ENCODE results near the gene PIP4K2B. TPM values are rescaled to one million over a fixed set of nuclear protein-coding genes. Genes with fewer than 3 reads are reported as not detected.

The PIP4K2B gene
- total and polyA plus RNA-seq, 4 donors = 66.1 to 198 (median 137) TPM

GRCh38 chr17:38740806-38741205 lies 58.5 kb downstream of the PIP4K2B start:
- peaks cover 69% of the 10 kb centered on the region for H3K4me1 ChIP-seq (ENCODE audit: control insufficient read depth, insufficient read depth, low read length)
- H3K36me3 ChIP-seq (ENCODE audit: control insufficient read depth, insufficient read depth, low read length) = peaks cover 53% of the 10 kb centered on the region
- 43% methylated on average over 1 of the region's 4 CpGs for WGBS (ENCODE audit: insufficient coverage)

DNA sequence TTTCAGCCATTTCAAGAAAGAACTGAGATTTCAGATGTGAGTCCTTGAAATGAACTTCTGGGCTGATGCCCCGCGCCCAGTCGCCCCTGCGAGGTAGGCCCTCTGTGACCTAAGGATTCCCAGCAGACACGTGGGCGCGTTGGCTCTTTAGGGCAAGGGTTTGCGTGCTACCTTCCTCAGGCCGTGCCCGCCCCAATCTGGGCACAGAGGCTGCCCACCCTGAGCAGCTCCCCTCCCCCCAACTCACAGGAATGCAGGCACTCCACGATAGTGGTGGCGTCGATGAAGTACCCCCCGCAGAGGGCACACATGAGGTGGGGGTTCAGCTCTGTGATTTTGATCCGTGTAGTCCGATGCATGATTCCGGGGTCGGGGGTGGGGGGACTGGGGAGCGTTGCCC lies 59.3 kb downstream of the PIP4K2B start:
- H3K4me3 ChIP-seq (ENCODE audit: low read depth, low read length) = no peak overlapping the region
- H3K27me3 ChIP-seq (ENCODE audit: control insufficient read depth, insufficient read depth, low read length) = no peaks in the 10 kb centered on the region
- no peak for DNase-seq (ENCODE audit: low read depth in 4 of 6, low spot score in 6 of 6)
- WGBS (ENCODE audit: insufficient coverage) = 94% methylated on average over 13 of the region's 19 CpGs
- H3K9me3 ChIP-seq (ENCODE audit: control insufficient read depth, insufficient read depth, low read length) = no peaks in the 10 kb centered on the region
- no peak overlapping the region for H3K27ac ChIP-seq (ENCODE audit: low read depth, low read length)
- peaks cover 60% of the 10 kb centered on the region for H3K36me3 ChIP-seq (ENCODE audit: control insufficient read depth, insufficient read depth, low read length)
- H3K4me1 ChIP-seq (ENCODE audit: control insufficient read depth, insufficient read depth, low read length) = peaks cover 69% of the 10 kb centered on the region

More at GRCh38 chr17:38740806-38741205, 58.5 kb downstream of the PIP4K2B start:
- Histone ChIP-seq H3K27ac (ENCODE audit: low read depth, low read length) (peak overlapping the region; percentile 91), H3K9me3 (ENCODE audit: control insufficient read depth, insufficient read depth, low read length) (no peaks in the 10 kb centered on the region), H3K27me3 (ENCODE audit: control insufficient read depth, insufficient read depth, low read length) (no peaks in the 10 kb centered on the region), H3K4me3 (ENCODE audit: low read depth, low read length) (no peak overlapping the region)
- no peak for DNase-seq (ENCODE audit: low read depth in 4 of 6, low spot score in 6 of 6)

GRCh38 chr17:38739305-38739704 lies 60.1 kb downstream of the PIP4K2B start:
- 86% methylated on average over 7 of the region's 14 CpGs for WGBS (ENCODE audit: insufficient coverage)
- no peaks in the 10 kb centered on the region for H3K27me3 ChIP-seq (ENCODE audit: control insufficient read depth, insufficient read depth, low read length)
- H3K4me1 ChIP-seq (ENCODE audit: control insufficient read depth, insufficient read depth, low read length) = peaks cover 70% of the 10 kb centered on the region
- no peaks in the 10 kb centered on the region for H3K9me3 ChIP-seq (ENCODE audit: control insufficient read depth, insufficient read depth, low read length)
- DNase-seq (ENCODE audit: low read depth in 4 of 6, low spot score in 6 of 6) = no peak
- H3K4me3 ChIP-seq (ENCODE audit: low read depth, low read length) = no peak overlapping the region
- peaks cover 66% of the 10 kb centered on the region for H3K36me3 ChIP-seq (ENCODE audit: control insufficient read depth, insufficient read depth, low read length)
- no peak overlapping the region for H3K27ac ChIP-seq (ENCODE audit: low read depth, low read length)

GRCh38 chr17:38738686-38739085 lies 60.7 kb downstream of the PIP4K2B start:
- Histone ChIP-seq H3K27ac (ENCODE audit: low read depth, low read length) (no peak overlapping the region), H3K36me3 (ENCODE audit: control insufficient read depth, insufficient read depth, low read length) (peaks cover 73% of the 10 kb centered on the region), H3K4me3 (ENCODE audit: low read depth, low read length) (no peak overlapping the region), H3K4me1 (ENCODE audit: control insufficient read depth, insufficient read depth, low read length) (peaks cover 70% of the 10 kb centered on the region), H3K27me3 (ENCODE audit: control insufficient read depth, insufficient read depth, low read length) (no peaks in the 10 kb centered on the region), H3K9me3 (ENCODE audit: control insufficient read depth, insufficient read depth, low read length) (no peaks in the 10 kb centered on the region)
- no peak for DNase-seq (ENCODE audit: low read depth in 4 of 6, low spot score in 6 of 6)
- 94% methylated on average over 8 of the region's 16 CpGs for WGBS (ENCODE audit: insufficient coverage)

DNA sequence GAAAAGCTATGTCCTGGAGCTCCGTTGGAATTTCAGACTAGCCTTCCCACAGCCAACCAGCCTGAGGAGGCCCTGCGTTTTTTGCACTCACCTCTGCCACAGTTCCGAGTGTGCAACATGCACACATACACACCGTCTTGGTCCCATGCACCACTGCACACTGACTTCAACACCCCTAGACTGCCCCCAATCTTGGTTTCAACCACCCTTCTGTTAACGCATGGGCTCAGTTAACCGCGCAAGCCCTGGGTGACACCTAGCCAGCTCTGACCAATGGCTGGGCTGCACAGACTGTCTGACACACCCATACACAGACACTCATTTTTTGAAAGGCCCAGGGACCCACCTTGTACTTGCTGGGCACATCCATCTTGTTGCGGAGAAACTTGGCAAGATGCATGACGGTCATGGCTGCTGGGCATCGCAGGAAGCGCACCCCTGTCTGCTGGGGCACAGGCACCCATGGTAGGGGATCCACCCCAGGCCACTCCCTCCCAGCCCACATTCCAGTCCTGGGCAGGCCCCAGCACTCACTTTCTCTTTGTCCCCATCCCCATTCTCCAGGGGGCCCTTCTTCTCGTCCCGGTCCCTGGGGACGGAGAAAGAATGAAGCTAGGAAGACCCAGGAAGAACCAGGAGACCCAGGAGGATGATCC lies 61.2 kb downstream of the PIP4K2B start:
- H3K4me3 ChIP-seq (ENCODE audit: low read depth, low read length) = no peak overlapping the region
- H3K27ac ChIP-seq (ENCODE audit: low read depth, low read length) = no peak overlapping the region
- H3K27me3 ChIP-seq (ENCODE audit: control insufficient read depth, insufficient read depth, low read length) = no peaks in the 10 kb centered on the region
- peaks cover 73% of the 10 kb centered on the region for H3K36me3 ChIP-seq (ENCODE audit: control insufficient read depth, insufficient read depth, low read length)
- WGBS (ENCODE audit: insufficient coverage) = 86% methylated on average over 13 of the region's 14 CpGs
- no peaks in the 10 kb centered on the region for H3K9me3 ChIP-seq (ENCODE audit: control insufficient read depth, insufficient read depth, low read length)
- DNase-seq (ENCODE audit: low read depth in 4 of 6, low spot score in 6 of 6) = no peak
- H3K4me1 ChIP-seq (ENCODE audit: control insufficient read depth, insufficient read depth, low read length) = peaks cover 69% of the 10 kb centered on the region

DNA sequence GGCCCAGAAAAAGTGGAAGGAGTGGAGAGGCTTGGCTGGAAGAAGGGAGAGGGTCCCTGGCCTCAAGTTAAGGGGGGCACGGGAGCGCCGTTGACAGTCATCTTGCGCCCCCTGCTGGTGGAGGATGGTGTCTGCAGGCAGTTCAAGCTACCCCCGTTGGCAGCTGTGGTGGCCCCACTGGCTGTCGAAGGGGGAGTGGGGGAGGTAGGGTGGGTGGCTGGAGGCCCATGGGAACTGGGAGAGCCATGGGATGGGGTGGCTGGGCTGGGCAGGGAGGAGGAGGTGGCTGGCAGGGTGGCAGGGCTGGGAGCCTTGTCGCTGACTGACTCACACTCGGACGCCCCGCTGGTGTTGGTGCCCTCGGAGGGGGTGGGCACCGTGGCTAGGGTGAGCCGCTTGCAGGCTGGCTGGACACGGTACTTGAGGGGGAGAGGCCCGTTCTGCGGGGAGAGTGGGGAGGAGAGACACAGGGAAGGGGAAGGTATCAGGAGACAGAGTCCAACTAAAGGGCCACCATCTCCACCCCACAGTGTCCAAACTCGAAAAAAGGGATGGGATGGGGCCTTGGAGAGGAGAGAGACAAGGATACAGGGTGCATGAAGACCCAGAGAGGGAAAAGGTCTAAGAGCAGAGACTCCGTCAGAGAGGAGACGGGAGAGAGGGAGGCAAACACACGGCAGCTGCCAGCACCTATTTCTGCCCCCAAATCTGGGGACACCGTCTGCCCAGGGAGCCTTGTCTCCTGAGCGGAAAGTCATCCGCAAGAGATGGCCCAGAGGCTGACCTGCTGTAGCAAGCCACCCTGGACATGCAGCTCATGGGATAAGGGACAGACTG lies 64.0 kb downstream of the PIP4K2B start:
- Histone ChIP-seq H3K27me3 (ENCODE audit: control insufficient read depth, insufficient read depth, low read length) (no peaks in the 10 kb centered on the region), H3K4me1 (ENCODE audit: control insufficient read depth, insufficient read depth, low read length) (peaks cover 65% of the 10 kb centered on the region)

GRCh38 chr17:38733982-38734973 lies 65.1 kb downstream of the PIP4K2B start:
- Histone ChIP-seq H3K27me3 (ENCODE audit: control insufficient read depth, insufficient read depth, low read length) (no peaks in the 10 kb centered on the region), H3K9me3 (ENCODE audit: control insufficient read depth, insufficient read depth, low read length) (no peaks in the 10 kb centered on the region), H3K4me1 (ENCODE audit: control insufficient read depth, insufficient read depth, low read length) (peaks cover 62% of the 10 kb centered on the region), H3K27ac (ENCODE audit: low read depth, low read length) (no peak overlapping the region), H3K36me3 (ENCODE audit: control insufficient read depth, insufficient read depth, low read length) (peaks cover 78% of the 10 kb centered on the region), H3K4me3 (ENCODE audit: low read depth, low read length) (no peak overlapping the region)
- peak in 1 of 6 donors; percentile 70 for DNase-seq (ENCODE audit: low read depth in 4 of 6, low spot score in 6 of 6)
- WGBS (ENCODE audit: insufficient coverage) = 43% methylated on average over 4 of the region's 15 CpGs

More for the DNA sequence above, 64.0 kb downstream of the PIP4K2B start:
- Histone ChIP-seq H3K4me3 (ENCODE audit: low read depth, low read length) (no peak overlapping the region), H3K27ac (ENCODE audit: low read depth, low read length) (no peak overlapping the region), H3K9me3 (ENCODE audit: control insufficient read depth, insufficient read depth, low read length) (no peaks in the 10 kb centered on the region), H3K36me3 (ENCODE audit: control insufficient read depth, insufficient read depth, low read length) (peaks cover 88% of the 10 kb centered on the region)
- DNase-seq (ENCODE audit: low read depth in 4 of 6, low spot score in 6 of 6) = peak in 2 of 6 donors; percentile 82 to 86
- WGBS (ENCODE audit: insufficient coverage) = 41% methylated on average over 21 of the region's 23 CpGs

- 80% methylated on average over 9 of the region's 9 CpGs for WGBS (ENCODE audit: insufficient coverage)
- no peaks in the 10 kb centered on the region for H3K9me3 ChIP-seq (ENCODE audit: control insufficient read depth, insufficient read depth, low read length)
- no peak for DNase-seq (ENCODE audit: low read depth in 4 of 6, low spot score in 6 of 6)
- H3K27ac ChIP-seq (ENCODE audit: low read depth, low read length) = no peak overlapping the region
- peaks cover 70% of the 10 kb centered on the region for H3K4me1 ChIP-seq (ENCODE audit: control insufficient read depth, insufficient read depth, low read length)
- H3K27me3 ChIP-seq (ENCODE audit: control insufficient read depth, insufficient read depth, low read length) = no peaks in the 10 kb centered on the region
- H3K36me3 ChIP-seq (ENCODE audit: control insufficient read depth, insufficient read depth, low read length) = peaks cover 72% of the 10 kb centered on the region
- no peak overlapping the region for H3K4me3 ChIP-seq (ENCODE audit: low read depth, low read length)
These were observed 65.9 kb downstream of the PIP4K2B start for GRCh38 chr17:38733282-38733981.

All from spinal cord (tissue), 10 donors.